ENCODE data around the gene FOXN3. TPM values are rescaled to one million over a fixed set of nuclear protein-coding genes. Genes with fewer than 3 reads are reported as not detected.

The FOXN3 gene
- polyA plus RNA-seq, 1 of the 3 experiments (the other 2 are of a cell fraction): 9.8 TPM

- H3K79me2 ChIP-seq (ENCODE audit: insufficient read depth): peaks cover 19% of the 10 kb centered on the region
- no peaks in the 10 kb centered on the region for H3F3A ChIP-seq (replicated peaks; ENCODE audit: insufficient read depth)
- H3K4me1 ChIP-seq (ENCODE audit: control insufficient read depth in 1 of 2, insufficient read depth in 2 of 2, low read depth in 1 of 2, low read length in 1 of 2): peaks cover 11 to 18% of the 10 kb centered on the region in 2 experiments; a peak in 2 of 4 replicates
- no peaks in the 10 kb centered on the region for H3K27me3 ChIP-seq (ENCODE audit: insufficient read depth)
- ChIA-PET POLR2A (no interaction called here), CTCF (interaction anchor here (2.3 kb wide), 1 partner anchor 8 kb away, joined by 7 read pairs; no protein-coding TSS in a partner anchor)
- no peak overlapping the region for H3K4me2 ChIP-seq
- no peak for DNase-seq
- WGBS (ENCODE audit: low lambda C conversion rate): 92% methylated on average over 19 of the region's 19 CpGs
- TF ChIP-seq POLR2AphosphoS5 (IDR thresholded peaks at IDR 0.05; ENCODE audit: low read depth, low read length) (no peak), FOSL2 (IDR thresholded peaks at IDR 0.05; ENCODE audit: borderline replicate concordance, low read depth) (no peak), GABPA (IDR thresholded peaks at IDR 0.05; ENCODE audit: low read depth) (no peak), SMC3 (IDR thresholded peaks at IDR 0.05; ENCODE audit: low read depth, low read length) (no peak), TEAD4 (IDR thresholded peaks at IDR 0.05; ENCODE audit: borderline replicate concordance, insufficient read depth) (no peak), NRF1 (IDR thresholded peaks at IDR 0.05; ENCODE audit: low read depth, low read length) (no peak), RAD21 (IDR thresholded peaks at IDR 0.05; ENCODE audit: low read length) (no peak), ELF1 (IDR thresholded peaks at IDR 0.05) (no peak), MXI1 (IDR thresholded peaks at IDR 0.05; ENCODE audit: low read depth, low read length) (no peak), YY1 (IDR thresholded peaks at IDR 0.05; ENCODE audit: low read depth) (no peak), EZH2phosphoT487 (IDR thresholded peaks at IDR 0.05; ENCODE audit: borderline replicate concordance, low read depth) (no peak), USF2 (IDR thresholded peaks at IDR 0.05; ENCODE audit: borderline replicate concordance, low read depth, low read length) (no peak), FOXJ3 (CRISPR knock-in tag; IDR thresholded peaks at IDR 0.05) (no peak), REST (IDR thresholded peaks at IDR 0.05; ENCODE audit: low read depth, low read length) (no peak), USF1 (IDR thresholded peaks at IDR 0.05; ENCODE audit: borderline replicate concordance, low read depth) (no peak), JUND (IDR thresholded peaks at IDR 0.05) (no peak), TCF12 (IDR thresholded peaks at IDR 0.05) (no peak), RFX5 (IDR thresholded peaks at IDR 0.05; ENCODE audit: low read length) (no peak)
- TF ChIP-seq, protein P1, sequence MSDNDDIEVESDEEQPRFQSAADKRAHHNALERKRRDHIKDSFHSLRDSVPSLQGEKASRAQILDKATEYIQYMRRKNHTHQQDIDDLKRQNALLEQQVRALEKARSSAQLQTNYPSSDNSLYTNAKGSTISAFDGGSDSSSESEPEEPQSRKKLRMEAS (IDR thresholded peaks at IDR 0.05; ENCODE audit: low read depth): no peak
- TF ChIP-seq, protein P2, sequence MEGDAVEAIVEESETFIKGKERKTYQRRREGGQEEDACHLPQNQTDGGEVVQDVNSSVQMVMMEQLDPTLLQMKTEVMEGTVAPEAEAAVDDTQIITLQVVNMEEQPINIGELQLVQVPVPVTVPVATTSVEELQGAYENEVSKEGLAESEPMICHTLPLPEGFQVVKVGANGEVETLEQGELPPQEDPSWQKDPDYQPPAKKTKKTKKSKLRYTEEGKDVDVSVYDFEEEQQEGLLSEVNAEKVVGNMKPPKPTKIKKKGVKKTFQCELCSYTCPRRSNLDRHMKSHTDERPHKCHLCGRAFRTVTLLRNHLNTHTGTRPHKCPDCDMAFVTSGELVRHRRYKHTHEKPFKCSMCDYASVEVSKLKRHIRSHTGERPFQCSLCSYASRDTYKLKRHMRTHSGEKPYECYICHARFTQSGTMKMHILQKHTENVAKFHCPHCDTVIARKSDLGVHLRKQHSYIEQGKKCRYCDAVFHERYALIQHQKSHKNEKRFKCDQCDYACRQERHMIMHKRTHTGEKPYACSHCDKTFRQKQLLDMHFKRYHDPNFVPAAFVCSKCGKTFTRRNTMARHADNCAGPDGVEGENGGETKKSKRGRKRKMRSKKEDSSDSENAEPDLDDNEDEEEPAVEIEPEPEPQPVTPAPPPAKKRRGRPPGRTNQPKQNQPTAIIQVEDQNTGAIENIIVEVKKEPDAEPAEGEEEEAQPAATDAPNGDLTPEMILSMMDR (IDR thresholded peaks at IDR 0.05): no peak
- peaks cover 0 to 2% of the 10 kb centered on the region in 2 experiments for H3K36me3 ChIP-seq (replicated peaks in 1 of 2; ENCODE audit: control insufficient read depth in 1 of 2, insufficient read depth in 2 of 2, low read length in 1 of 2)
- H3K9me3 ChIP-seq: no peaks in the 10 kb centered on the region
- no peak overlapping the region; a peak in 1 of 4 replicates for H3K27ac ChIP-seq (ENCODE audit: low read depth in 2 of 2, low read length in 1 of 2)
- H3K9me2 ChIP-seq: no peaks in the 10 kb centered on the region
- H3K4me3 ChIP-seq (ENCODE audit: low read depth in 2 of 2, low read length in 1 of 2): no peak overlapping the region
- no peaks in the 10 kb centered on the region; the same call in 1 of the 2 replicates for H4K20me1 ChIP-seq (ENCODE audit: insufficient read depth)
- no peak overlapping the region for H3K9ac ChIP-seq
- H2AFZ ChIP-seq (ENCODE audit: low read depth): no peak overlapping the region
Measured at GRCh38 chr14:89366864-89367778, 49.9 kb downstream of the FOXN3 start.

Measured in SK-N-SH (cell line).